Suprapubic skin (tissue), 4 donors: ENCODE measurements around the gene SLC2A5. TPM values are rescaled to one million over a fixed set of nuclear protein-coding genes. Genes with fewer than 3 reads are reported as not detected.
"Not testable (repeated sequence)": the region's sequence is repeated elsewhere in the genome, so short reads cannot be mapped to it uniquely, and the experiment has no call there.

ENCODE experiments used
- DNase-seq, 2 donors: peaks; one replicate each; pipeline ENCODE4 v3.0.0-alpha.2; 2019; ENCODE audit warnings: low spot score in 2 of 2
- H3K27ac ChIP-seq: fragments of 200-600 bp; sonication (generic); one replicate; pipeline ENCODE4 v1.5.1; 2019
- H3K27me3 ChIP-seq: fragments of 200-600 bp; sonication (generic); one replicate; pipeline ENCODE4 v1.5.1; 2019
- H3K36me3 ChIP-seq: fragments of 200-600 bp; sonication (generic); one replicate; pipeline ENCODE4 v1.5.1; 2019
- H3K4me1 ChIP-seq: fragments of 200-600 bp; sonication (generic); one replicate; pipeline ENCODE4 v1.5.1; 2019
- H3K4me3 ChIP-seq: fragments of 200-600 bp; sonication (generic); one replicate; pipeline ENCODE4 v1.5.1; 2019; ENCODE audit warnings: mild to moderate bottlenecking
- H3K9me3 ChIP-seq: fragments of 200-600 bp; sonication (generic); one replicate; pipeline ENCODE4 v1.5.1; 2019
- CTCF ChIP-seq, 2 donors: fragments of 200-600 bp in 1 of 2; fragments of 450-650 bp in 1 of 2; sonication (generic) in 1 of 2; IDR thresholded peaks; one replicate each; pipeline ENCODE4 v1.5.1; 2016 to 2019; ENCODE audit warnings: antibody characterized with exemption in 2 of 2, mild to moderate bottlenecking in 1 of 2, moderate library complexity in 1 of 2
- EP300 ChIP-seq: sonication (generic); formaldehyde crosslinking; IDR thresholded peaks from one replicate; pipeline ENCODE4 v1.6.1; 2017; ENCODE audit warnings: antibody characterized with exemption
- POLR2A ChIP-seq, 2 donors: fragments of 450-650 bp; IDR thresholded peaks; one replicate each; pipeline ENCODE4 v1.6.1; 2017; ENCODE audit warnings: antibody characterized with exemption in 2 of 2, mild to moderate bottlenecking in 2 of 2, moderate library complexity in 2 of 2
- POLR2AphosphoS5 ChIP-seq, 3 donors: sonication (generic); formaldehyde crosslinking; IDR thresholded peaks; one replicate each; pipeline ENCODE4 v1.6.1; 2017; ENCODE audit warnings: antibody characterized with exemption in 3 of 3
- WGBS: methylation state at CpG from one replicate; pipeline ENCODE4 v1.1.5; 2018; 5-methylcytosine and 5-hydroxymethylcytosine counted together
- total RNA-seq, 4 donors: library from RNA; depleted of rRNA; stranded (reverse); fragments of >200 nt; gene quantifications; one replicate each; pipeline ENCODE4 v1.1.0, GENCODE V29; 2016

SLC2A5 gene
- total RNA-seq, 4 donors from 2014 or later, result 3.3 to 6.5 (median 3.8) TPM

DNA sequence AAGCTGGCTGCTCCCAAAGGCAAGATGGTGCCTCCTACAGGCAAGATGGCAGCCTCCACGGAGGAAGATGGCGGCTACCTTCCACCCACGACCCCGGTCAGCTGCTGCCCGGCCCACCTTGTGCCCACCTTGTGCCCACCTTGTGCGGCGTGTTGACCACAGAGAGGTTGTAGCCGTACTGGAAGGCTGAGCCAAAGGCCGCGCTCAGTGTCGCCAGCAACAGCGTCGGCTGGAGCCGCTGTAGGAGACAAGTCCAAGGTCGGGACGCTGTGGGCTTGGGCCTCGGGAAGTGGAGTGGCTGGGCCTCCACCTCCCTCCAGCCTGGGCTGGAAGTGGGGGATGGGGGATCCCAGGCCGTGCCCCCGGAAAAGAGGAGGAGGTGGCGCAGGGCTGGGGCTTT is 44.6 kb downstream of the SLC2A5 start:
- no peak for DNase-seq
- H3K4me3 ChIP-seq, result no peak overlapping the region
- no peaks in the 10 kb centered on the region for H3K4me1 ChIP-seq
- H3K27me3 ChIP-seq, result no peaks in the 10 kb centered on the region
- 93% methylated on average over 13 of the region's 20 CpGs for WGBS
- H3K9me3 ChIP-seq, result no peaks in the 10 kb centered on the region
- TF ChIP-seq CTCF (IDR thresholded peaks at IDR 0.05), result no peak
- no peak for TF ChIP-seq POLR2AphosphoS5 (IDR thresholded peaks at IDR 0.05)
- TF ChIP-seq EP300, result no peak
- no peak for TF ChIP-seq POLR2A (IDR thresholded peaks at IDR 0.05)
- no peak overlapping the region for H3K27ac ChIP-seq
- H3K36me3 ChIP-seq, result no peaks in the 10 kb centered on the region

DNA sequence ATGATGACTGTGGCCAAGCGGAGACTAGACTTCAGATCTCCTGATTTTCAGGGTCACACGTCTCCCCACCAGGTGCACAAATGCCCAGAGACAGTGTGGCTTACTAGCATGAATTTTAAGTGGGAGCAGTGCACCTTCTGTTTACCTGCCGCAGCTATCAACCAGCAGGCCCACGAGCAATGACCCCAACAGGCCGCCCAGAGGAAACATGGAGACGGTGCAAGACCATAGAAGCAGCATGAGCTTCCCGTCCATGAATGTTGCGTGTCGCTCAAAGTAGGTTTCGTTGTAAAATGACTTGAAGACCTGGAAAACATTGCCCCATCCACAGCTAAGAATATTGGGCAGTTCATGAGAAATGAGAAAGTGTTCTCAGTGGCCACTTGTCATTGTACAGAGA is 46.7 kb downstream of the SLC2A5 start:
- Histone ChIP-seq H3K4me1 (no peaks in the 10 kb centered on the region), H3K4me3 (no peak overlapping the region), H3K27me3 (no peaks in the 10 kb centered on the region), H3K9me3 (no peaks in the 10 kb centered on the region), H3K27ac (no peak overlapping the region), H3K36me3 (no peaks in the 10 kb centered on the region)
- 95% methylated on average over 10 of the region's 10 CpGs for WGBS
- no peak for DNase-seq
- no peak for TF ChIP-seq POLR2AphosphoS5 (IDR thresholded peaks at IDR 0.05)
- TF ChIP-seq POLR2A (IDR thresholded peaks at IDR 0.05), result no peak
- no peak for TF ChIP-seq EP300
- no peak for TF ChIP-seq CTCF (IDR thresholded peaks at IDR 0.05)

- DNase-seq, H3K27me3 ChIP-seq, H3K9me3 ChIP-seq, H3K27ac ChIP-seq, H3K4me1 ChIP-seq, H3K4me3 ChIP-seq, H3K36me3 ChIP-seq: not testable (repeated sequence)
- WGBS, result 70% methylated on average over 10 of the region's 15 CpGs
Observed at GRCh38 chr1:9022026-9022738, 47.3 kb downstream of the SLC2A5 start.

- H3K4me3 ChIP-seq, result no peak overlapping the region
- WGBS, result 61% methylated on average over 6 of the region's 6 CpGs
- H3K9me3 ChIP-seq, result no peaks in the 10 kb centered on the region
- no peaks in the 10 kb centered on the region for H3K27me3 ChIP-seq
- H3K27ac ChIP-seq, result no peak overlapping the region
- TF ChIP-seq CTCF (IDR thresholded peaks at IDR 0.05) (no peak), POLR2AphosphoS5 (IDR thresholded peaks at IDR 0.05) (no peak), POLR2A (IDR thresholded peaks at IDR 0.05) (no peak), EP300 (no peak)
- H3K4me1 ChIP-seq, result no peaks in the 10 kb centered on the region
- DNase-seq, result no peak
- no peaks in the 10 kb centered on the region for H3K36me3 ChIP-seq
Observed at GRCh38 chr1:9020305-9020704, 49.1 kb downstream of the SLC2A5 start.

GRCh38 chr1:9019896-9020295 is 49.5 kb downstream of the SLC2A5 start:
- no peaks in the 10 kb centered on the region for H3K9me3 ChIP-seq
- H3K4me3 ChIP-seq, result no peak overlapping the region
- no peaks in the 10 kb centered on the region for H3K27me3 ChIP-seq
- H3K27ac ChIP-seq, result no peak overlapping the region
- H3K36me3 ChIP-seq, result no peaks in the 10 kb centered on the region
- TF ChIP-seq POLR2A (IDR thresholded peaks at IDR 0.05) (no peak), POLR2AphosphoS5 (IDR thresholded peaks at IDR 0.05) (no peak), CTCF (IDR thresholded peaks at IDR 0.05) (no peak), EP300 (no peak)
- DNase-seq, result no peak
- WGBS, result 40% methylated on average over 4 of the region's 4 CpGs
- H3K4me1 ChIP-seq, result no peaks in the 10 kb centered on the region

DNA sequence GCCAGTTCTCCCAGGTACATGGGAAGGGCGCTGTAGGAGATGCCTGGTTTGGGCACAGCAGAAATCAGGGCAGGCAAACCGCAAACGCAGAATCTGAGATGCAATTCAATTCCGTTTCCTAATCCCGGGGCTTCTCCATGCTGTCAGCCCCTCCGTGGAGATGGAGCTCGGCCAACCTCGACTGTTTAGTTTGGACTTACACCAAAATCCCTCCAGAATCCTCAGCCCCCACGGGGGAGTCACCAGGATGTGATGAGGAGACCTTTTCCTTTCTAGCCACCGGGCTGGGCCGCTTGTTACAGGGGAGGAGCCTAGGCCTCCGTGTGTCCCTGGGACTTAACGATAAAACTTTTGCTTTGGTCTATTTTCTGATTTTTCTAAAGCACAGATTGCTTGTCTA is 51.1 kb downstream of the SLC2A5 start:
- H3K9me3 ChIP-seq, result no peaks in the 10 kb centered on the region
- no peak overlapping the region for H3K4me3 ChIP-seq
- no peak overlapping the region for H3K27ac ChIP-seq
- no peaks in the 10 kb centered on the region for H3K27me3 ChIP-seq
- TF ChIP-seq POLR2A (IDR thresholded peaks at IDR 0.05) (no peak), POLR2AphosphoS5 (IDR thresholded peaks at IDR 0.05) (no peak), EP300 (no peak), CTCF (IDR thresholded peaks at IDR 0.05) (no peak)
- WGBS, result 71% methylated on average over 13 of the region's 13 CpGs
- H3K36me3 ChIP-seq, result no peaks in the 10 kb centered on the region
- no peak for DNase-seq
- no peaks in the 10 kb centered on the region for H3K4me1 ChIP-seq
